ENCODE data around the gene GPC3.
"Not testable (repeated sequence)": the region's sequence is repeated elsewhere in the genome, so short reads cannot be mapped to it uniquely, and the experiment has no call there.

GPC3 gene

GRCh38 chrX:133834771-133835170 lies 150.6 kb downstream of the GPC3 start:
- no peak for DNase-seq

GRCh38 chrX:133819546-133819945 lies 165.8 kb downstream of the GPC3 start:
- DNase-seq: no peak

- no peak for DNase-seq
These were observed 167.4 kb downstream of the GPC3 start for GRCh38 chrX:133818019-133818418.

- no peak for DNase-seq
These were observed 169.9 kb downstream of the GPC3 start for GRCh38 chrX:133815496-133815895.

- DNase-seq: no peak
These were observed 171.4 kb downstream of the GPC3 start for GRCh38 chrX:133813971-133814370.

- no peak for DNase-seq
These were observed 173.0 kb downstream of the GPC3 start for GRCh38 chrX:133812402-133812801.

- DNase-seq: no peak
These were observed 174.5 kb downstream of the GPC3 start for GRCh38 chrX:133810925-133811324.

GRCh38 chrX:133804072-133804471 lies 181.3 kb downstream of the GPC3 start:
- DNase-seq: no peak

GRCh38 chrX:133796282-133796681 lies 189.1 kb downstream of the GPC3 start:
- DNase-seq: no peak

- no peak for DNase-seq
These were observed 191.3 kb downstream of the GPC3 start for GRCh38 chrX:133794126-133794525.

- no peak for DNase-seq
These were observed 191.8 kb downstream of the GPC3 start for GRCh38 chrX:133793626-133794025.

- peak; percentile 57 for DNase-seq
These were observed 193.0 kb downstream of the GPC3 start for GRCh38 chrX:133792198-133792953.

- no peak for DNase-seq
These were observed 195.6 kb downstream of the GPC3 start for GRCh38 chrX:133789829-133790228.

GRCh38 chrX:133786382-133786781 lies 199.0 kb downstream of the GPC3 start:
- DNase-seq: no peak

- no peak for DNase-seq
These were observed 202.1 kb downstream of the GPC3 start for GRCh38 chrX:133783274-133783673.

GRCh38 chrX:133781174-133781573 lies 204.2 kb downstream of the GPC3 start:
- no peak for DNase-seq

GRCh38 chrX:133776072-133776471 lies 209.3 kb downstream of the GPC3 start:
- DNase-seq: peak; percentile 59

- no peak for DNase-seq
These were observed 210.6 kb downstream of the GPC3 start for GRCh38 chrX:133774807-133775206.

GRCh38 chrX:133771086-133771646 lies 214.2 kb downstream of the GPC3 start:
- DNase-seq: no peak

- DNase-seq: not testable (repeated sequence)
These were observed 222.3 kb downstream of the GPC3 start for GRCh38 chrX:133762976-133763548.

- no peak for DNase-seq
These were observed 230.7 kb downstream of the GPC3 start for GRCh38 chrX:133754657-133755056.

- DNase-seq: no peak
These were observed 235.4 kb downstream of the GPC3 start for GRCh38 chrX:133749951-133750350.

GRCh38 chrX:133749370-133749769 lies 236.0 kb downstream of the GPC3 start:
- no peak for DNase-seq

GRCh38 chrX:133747196-133747595 lies 238.2 kb downstream of the GPC3 start:
- no peak for DNase-seq

All from activated CD8-positive, alpha-beta memory T cell treated with anti-CD3 and anti-CD28 coated beads, Interleukin-2, amount 50 U/mL, for 48 hours (primary cell).